Vagina (tissue), 2 donors: ENCODE results near the gene LRRC4C. TPM values are rescaled to one million over a fixed set of nuclear protein-coding genes. Genes with fewer than 3 reads are reported as not detected.

Experiments used
- DNase-seq, 2 donors: peaks; one replicate each; pipeline ENCODE4 v3.0.0-alpha.2; 2017; ENCODE audit errors: extremely low spot score in 2 of 2
- H3K27ac ChIP-seq: fragments of 200-600 bp; sonication (generic); one replicate; pipeline ENCODE4 v1.5.1; 2019
- H3K27me3 ChIP-seq: fragments of 200-600 bp; sonication (generic); one replicate; pipeline ENCODE4 v1.5.1; 2019
- H3K36me3 ChIP-seq, 2 donors: fragments of 200-600 bp; sonication (generic); one replicate each; pipeline ENCODE4 v1.5.1; 2017 to 2019
- H3K4me1 ChIP-seq: fragments of 200-600 bp; sonication (generic); one replicate; pipeline ENCODE4 v1.5.1; 2019
- H3K4me3 ChIP-seq, 2 donors: fragments of 200-600 bp; sonication (generic); 1 replicate in 1 of 2; 2 replicates in 1 of 2; pipeline ENCODE4 v1.5.1; 2016 to 2019
- H3K9me3 ChIP-seq: fragments of 200-600 bp; sonication (generic); one replicate; pipeline ENCODE4 v1.5.1; 2019
- CTCF ChIP-seq, 3 experiments: fragments of 450-650 bp in 2 of 3; fragments of 200-600 bp in 1 of 3; sonication (generic) in 1 of 3; IDR thresholded peaks; one replicate each; pipeline ENCODE4 v1.5.1; 2017 to 2019; ENCODE audit warnings: antibody characterized with exemption in 3 of 3, mild to moderate bottlenecking in 2 of 3, moderate library complexity in 2 of 3
- POLR2A ChIP-seq, 2 donors: fragments of 450-650 bp; IDR thresholded peaks; one replicate each; pipeline ENCODE4 v1.6.1; 2017; ENCODE audit warnings: antibody characterized with exemption in 2 of 2, mild to moderate bottlenecking in 2 of 2, moderate library complexity in 2 of 2
- POLR2AphosphoS5 ChIP-seq, 2 donors: sonication (generic); formaldehyde crosslinking; IDR thresholded peaks; one replicate each; pipeline ENCODE4 v1.9.0; 2017; ENCODE audit warnings: antibody characterized with exemption in 2 of 2, mild to moderate bottlenecking in 2 of 2, low read depth in 1 of 2; ENCODE audit not compliant: insufficient read depth in 1 of 2
- intact Hi-C: fragments of 100-400 bp; cut with DNase I; formaldehyde crosslinking; loops from one replicate; pipeline ENCODE4 v1.15.1; 2023
- total RNA-seq: library from RNA; depleted of rRNA; stranded (reverse); fragments of >200 nt; gene quantifications from one replicate; pipeline ENCODE4 v1.2.3, GENCODE V29; 2016

The LRRC4C gene
- total RNA-seq, 1 donor from 2014 or later: 5.6 TPM

- intact Hi-C loops: no loop called here
- H3K36me3 ChIP-seq: no peaks in the 10 kb centered on the region
- no peak for DNase-seq
- no peak for TF ChIP-seq CTCF (IDR thresholded peaks at IDR 0.05)
- TF ChIP-seq POLR2AphosphoS5 (IDR thresholded peaks at IDR 0.05; ENCODE audit: insufficient read depth in 1 of 2, low read depth in 1 of 2): no peak
- TF ChIP-seq POLR2A (IDR thresholded peaks at IDR 0.05): no peak
- no peaks in the 10 kb centered on the region for H3K9me3 ChIP-seq
- H3K4me1 ChIP-seq: no peaks in the 10 kb centered on the region
- H3K4me3 ChIP-seq: no peak overlapping the region
- no peak overlapping the region for H3K27ac ChIP-seq
- no peaks in the 10 kb centered on the region for H3K27me3 ChIP-seq
Observed at GRCh38 chr11:41334007-41334933, 125.2 kb downstream of the LRRC4C start.

- Histone ChIP-seq H3K4me1 (no peaks in the 10 kb centered on the region), H3K36me3 (no peaks in the 10 kb centered on the region), H3K27ac (no peak overlapping the region), H3K27me3 (no peaks in the 10 kb centered on the region), H3K4me3 (no peak overlapping the region), H3K9me3 (no peaks in the 10 kb centered on the region)
- TF ChIP-seq POLR2A (IDR thresholded peaks at IDR 0.05) (no peak), POLR2AphosphoS5 (IDR thresholded peaks at IDR 0.05; ENCODE audit: insufficient read depth in 1 of 2, low read depth in 1 of 2) (no peak), CTCF (IDR thresholded peaks at IDR 0.05) (no peak)
- intact Hi-C loops: no loop called here
- no peak for DNase-seq
Observed at GRCh38 chr11:41333357-41333756, 126.1 kb downstream of the LRRC4C start.

- no peak for DNase-seq
- Histone ChIP-seq H3K9me3 (no peaks in the 10 kb centered on the region), H3K4me1 (no peaks in the 10 kb centered on the region), H3K27me3 (no peaks in the 10 kb centered on the region), H3K4me3 (no peak overlapping the region), H3K36me3 (no peaks in the 10 kb centered on the region), H3K27ac (no peak overlapping the region)
- intact Hi-C loops: no loop called here
- no peak for TF ChIP-seq CTCF (IDR thresholded peaks at IDR 0.05)
- no peak for TF ChIP-seq POLR2A (IDR thresholded peaks at IDR 0.05)
- no peak for TF ChIP-seq POLR2AphosphoS5 (IDR thresholded peaks at IDR 0.05; ENCODE audit: insufficient read depth in 1 of 2, low read depth in 1 of 2)
Observed at GRCh38 chr11:41328324-41328723, 131.1 kb downstream of the LRRC4C start.

- Histone ChIP-seq H3K9me3 (no peaks in the 10 kb centered on the region), H3K36me3 (no peaks in the 10 kb centered on the region), H3K27ac (no peak overlapping the region), H3K27me3 (no peaks in the 10 kb centered on the region), H3K4me1 (no peaks in the 10 kb centered on the region), H3K4me3 (no peak overlapping the region)
- intact Hi-C loops: no loop called here
- no peak for TF ChIP-seq POLR2A (IDR thresholded peaks at IDR 0.05)
- TF ChIP-seq CTCF (IDR thresholded peaks at IDR 0.05): no peak
- no peak for TF ChIP-seq POLR2AphosphoS5 (IDR thresholded peaks at IDR 0.05; ENCODE audit: insufficient read depth in 1 of 2, low read depth in 1 of 2)
- DNase-seq: no peak
Observed at GRCh38 chr11:41323446-41323845, 136.0 kb downstream of the LRRC4C start.

- no peaks in the 10 kb centered on the region for H3K4me1 ChIP-seq
- H3K9me3 ChIP-seq: no peaks in the 10 kb centered on the region
- H3K27ac ChIP-seq: no peak overlapping the region
- no peaks in the 10 kb centered on the region for H3K36me3 ChIP-seq
- no peak for DNase-seq
- TF ChIP-seq CTCF (IDR thresholded peaks at IDR 0.05): no peak
- no peak for TF ChIP-seq POLR2AphosphoS5 (IDR thresholded peaks at IDR 0.05; ENCODE audit: insufficient read depth in 1 of 2, low read depth in 1 of 2)
- no peak for TF ChIP-seq POLR2A (IDR thresholded peaks at IDR 0.05)
- H3K27me3 ChIP-seq: no peaks in the 10 kb centered on the region
- intact Hi-C loops: no loop called here
- no peak overlapping the region for H3K4me3 ChIP-seq
Observed at GRCh38 chr11:41320653-41321052, 138.8 kb downstream of the LRRC4C start.
